GM19351 (cell line): ENCODE measurements around the gene CYREN.
"Not testable (repeated sequence)": the region's sequence is repeated elsewhere in the genome, so short reads cannot be mapped to it uniquely, and the experiment has no call there.

ENCODE experiments used
- ATAC-seq: cut with Tn5 transposase; IDR thresholded peaks from one replicate; pipeline ENCODE4 v1.9.1; 2021; ENCODE audit warnings: mild to moderate bottlenecking, moderate library complexity; ENCODE audit not compliant: unreplicated experiment

The CYREN gene

GRCh38 chr7:135179321-135179925 lies 8.9 kb upstream of the CYREN start:
- ATAC-seq = no peak

GRCh38 chr7:135178364-135178763 lies 7.9 kb upstream of the CYREN start:
- no peak for ATAC-seq

- no peak for ATAC-seq
Measured at GRCh38 chr7:135177028-135177696, 6.7 kb upstream of the CYREN start.

- no peak for ATAC-seq
Measured at GRCh38 chr7:135175931-135176330, 5.4 kb upstream of the CYREN start.

- ATAC-seq = no peak
Measured at GRCh38 chr7:135174941-135175340, 4.4 kb upstream of the CYREN start.

GRCh38 chr7:135173916-135174315 lies 3.4 kb upstream of the CYREN start:
- not testable (repeated sequence) for ATAC-seq

- not testable (repeated sequence) for ATAC-seq
Measured at GRCh38 chr7:135171581-135172291, 1.2 kb upstream of the CYREN start.

- peak; percentile 33 for ATAC-seq
Measured at GRCh38 chr7:135170998-135171481, 533 bp upstream of the CYREN start.

GRCh38 chr7:135169964-135170273 lies 588 bp downstream of the CYREN start:
- ATAC-seq = peak; percentile 14

GRCh38 chr7:135169141-135169963 lies 1.2 kb downstream of the CYREN start:
- ATAC-seq = peak; percentile 38

- ATAC-seq = no peak
Measured at GRCh38 chr7:135168489-135169140, 1.9 kb downstream of the CYREN start.

- ATAC-seq = no peak
Measured at GRCh38 chr7:135168001-135168400, 2.5 kb downstream of the CYREN start.

- ATAC-seq = no peak
Measured at GRCh38 chr7:135167365-135167917, 3.1 kb downstream of the CYREN start.

GRCh38 chr7:135166338-135166990 lies 4.0 kb downstream of the CYREN start:
- ATAC-seq = no peak

- no peak for ATAC-seq
Measured at GRCh38 chr7:135165862-135166261, 4.6 kb downstream of the CYREN start.

- ATAC-seq = no peak
Measured at GRCh38 chr7:135164357-135165061, 6.0 kb downstream of the CYREN start.

GRCh38 chr7:135162382-135163001 lies 8.0 kb downstream of the CYREN start:
- no peak for ATAC-seq

GRCh38 chr7:135161669-135162068 lies 8.8 kb downstream of the CYREN start:
- ATAC-seq = no peak
